ENCODE data around the gene URI1.

URI1 gene

DNA sequence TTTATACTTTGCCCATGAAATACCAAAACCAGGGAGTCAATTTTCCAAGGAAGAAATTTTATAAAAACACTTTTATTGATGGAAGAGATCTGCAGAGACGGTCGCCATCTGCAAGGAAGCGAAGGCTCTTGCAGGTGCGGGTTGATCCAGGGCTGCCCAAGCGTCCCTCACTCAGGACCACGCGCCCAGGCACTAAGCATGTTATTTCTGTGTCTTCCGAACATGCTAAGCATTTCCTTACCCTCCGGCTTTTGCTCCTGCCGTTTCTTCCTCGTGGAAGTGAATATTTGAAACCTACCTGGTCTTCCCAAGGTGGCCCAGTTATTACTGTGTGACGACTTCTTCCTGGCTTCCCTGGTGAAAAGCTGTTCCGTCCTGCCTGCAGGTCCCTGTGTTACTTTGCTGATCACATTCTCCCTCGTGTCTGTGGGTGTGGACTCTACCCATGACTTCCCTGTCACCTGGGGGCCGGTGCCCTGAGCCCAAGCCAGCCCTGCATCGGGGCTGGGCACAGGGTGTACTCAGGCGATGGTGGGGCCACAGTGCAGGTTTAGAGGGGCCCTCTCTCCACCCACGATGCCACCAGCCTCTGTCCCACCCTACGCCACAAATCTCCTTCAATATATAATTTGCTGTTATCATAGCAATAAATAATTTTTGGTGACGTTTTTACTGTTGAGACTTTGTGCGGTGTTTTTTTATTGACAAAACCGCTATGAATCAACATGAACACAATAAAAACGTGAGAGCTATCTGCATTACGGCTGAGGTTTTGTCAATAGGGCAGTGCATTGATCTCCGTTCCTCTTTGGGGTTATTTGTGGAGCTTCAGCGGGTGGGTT lies 119.4 kb downstream of the URI1 start:
- no peak for DNase-seq

DNA sequence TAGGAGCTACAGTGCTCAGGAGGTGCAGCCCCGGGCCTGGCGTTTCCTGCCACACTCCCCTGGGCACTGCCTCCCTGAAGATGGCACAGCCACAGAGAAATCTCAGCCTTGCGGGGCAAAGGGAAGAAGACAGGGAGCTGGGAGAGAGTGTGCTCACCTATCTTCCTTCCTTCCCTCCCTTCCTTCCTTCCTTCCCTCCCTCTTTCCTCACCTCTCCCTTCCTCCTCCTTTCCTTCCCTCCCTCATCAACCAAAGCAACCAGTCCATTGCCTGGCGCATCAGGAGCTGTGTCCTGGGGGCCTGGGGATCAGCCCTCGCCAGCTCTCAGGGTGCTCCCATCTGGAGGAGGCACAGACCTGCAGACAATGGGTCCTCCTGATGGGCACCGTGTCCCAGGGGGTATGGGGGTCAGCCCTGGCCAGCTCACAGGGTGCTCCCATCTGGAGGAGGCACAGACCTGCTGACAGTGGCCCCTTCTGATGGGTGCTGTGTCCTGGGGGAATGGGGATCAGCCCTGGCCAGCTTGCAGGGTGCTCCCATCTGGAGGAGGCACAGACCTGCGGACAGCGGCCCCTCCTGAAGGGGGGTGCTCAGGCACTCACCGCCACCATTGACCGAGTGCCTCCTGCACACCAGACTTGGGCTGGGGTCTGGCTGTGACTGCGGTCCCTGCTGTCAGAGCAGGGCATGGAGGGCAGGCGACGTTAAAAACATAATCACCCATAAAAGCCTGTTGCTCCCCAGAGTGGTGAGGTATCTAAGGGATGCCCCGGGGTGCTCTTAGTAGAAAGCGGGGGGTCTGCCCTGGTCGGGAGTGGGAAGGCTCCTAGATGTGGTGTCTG lies 120.2 kb downstream of the URI1 start:
- no peak for DNase-seq

GRCh38 chr19:30062907-30063649 lies 121.0 kb downstream of the URI1 start:
- DNase-seq = no peak

- DNase-seq = peak; percentile 30
These were observed 121.8 kb downstream of the URI1 start for GRCh38 chr19:30063650-30064347.

DNA sequence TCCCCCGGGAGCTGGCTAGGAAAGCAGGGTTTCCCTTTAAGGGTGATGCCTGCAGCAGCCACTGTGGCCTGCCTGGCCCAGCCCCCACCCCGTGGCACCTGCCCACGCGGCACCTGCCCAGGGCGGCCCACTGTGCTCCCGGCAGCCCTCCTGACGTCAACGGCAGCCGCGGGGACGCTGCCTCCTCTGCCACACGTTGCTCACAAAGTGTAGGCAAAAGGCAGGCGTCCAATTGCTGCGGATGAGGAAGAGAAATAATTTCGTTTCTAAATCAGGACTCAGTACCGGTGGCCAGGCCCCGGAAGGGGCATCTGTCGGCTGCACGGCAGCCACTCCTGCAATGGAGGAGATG lies 122.3 kb downstream of the URI1 start:
- DNase-seq = no peak

GRCh38 chr19:30064771-30065494 lies 122.9 kb downstream of the URI1 start:
- peak; percentile 24 for DNase-seq

GRCh38 chr19:30065680-30066606 lies 123.9 kb downstream of the URI1 start:
- peak; percentile 13 for DNase-seq
